CD4-positive, alpha-beta T cell treated with Interleukin-12 subunit alpha and Interleukin-12 subunit beta, for 1 hour (primary cell): Measurements from ENCODE around the gene USP20.
A peak's percentile ranks its signal among the peaks of the same experiment; 100 is the strongest.

Source experiments
- DNase-seq: peaks from one replicate; pipeline ENCODE4 v3.0.0-alpha.2; 2020

The USP20 gene

DNA sequence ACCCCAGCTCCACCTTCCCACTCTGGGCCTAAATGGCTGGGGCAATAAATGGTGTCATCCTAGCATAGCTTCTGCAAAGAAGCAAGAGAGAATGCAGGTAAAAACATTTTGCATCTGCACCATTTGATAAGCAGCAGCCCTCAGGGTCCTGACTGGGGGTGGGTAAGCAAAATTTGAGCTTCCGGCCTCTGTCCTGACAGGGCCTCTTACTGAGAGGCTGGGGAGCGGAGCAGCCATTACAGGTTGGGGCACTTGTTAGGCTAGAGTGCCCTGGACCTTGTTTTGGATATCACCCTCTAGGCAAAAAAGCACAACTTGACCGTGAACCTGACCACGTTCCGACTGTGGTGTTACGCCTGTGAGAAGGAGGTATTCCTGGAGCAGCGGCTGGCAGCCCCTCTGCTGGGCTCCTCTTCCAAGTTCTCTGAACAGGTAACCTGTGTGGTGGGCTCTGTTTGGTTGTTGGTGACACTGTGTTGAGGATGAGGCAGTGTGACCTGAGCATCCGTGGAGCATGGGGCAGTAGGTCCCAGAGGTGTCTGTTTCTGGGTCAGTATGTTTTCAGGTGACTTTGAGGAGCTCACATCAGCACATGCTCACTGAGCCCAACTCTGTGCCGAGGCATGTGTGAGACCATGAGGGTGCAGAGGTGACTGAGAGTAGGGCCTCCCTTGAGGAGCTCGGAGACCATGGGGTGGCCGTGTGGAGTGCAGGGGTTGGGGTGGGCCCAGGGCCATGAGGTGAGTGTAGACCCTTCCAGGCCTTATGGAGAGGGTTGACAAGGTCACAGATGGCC lies 23.1 kb downstream of the USP20 start:
- no peak for DNase-seq

DNA sequence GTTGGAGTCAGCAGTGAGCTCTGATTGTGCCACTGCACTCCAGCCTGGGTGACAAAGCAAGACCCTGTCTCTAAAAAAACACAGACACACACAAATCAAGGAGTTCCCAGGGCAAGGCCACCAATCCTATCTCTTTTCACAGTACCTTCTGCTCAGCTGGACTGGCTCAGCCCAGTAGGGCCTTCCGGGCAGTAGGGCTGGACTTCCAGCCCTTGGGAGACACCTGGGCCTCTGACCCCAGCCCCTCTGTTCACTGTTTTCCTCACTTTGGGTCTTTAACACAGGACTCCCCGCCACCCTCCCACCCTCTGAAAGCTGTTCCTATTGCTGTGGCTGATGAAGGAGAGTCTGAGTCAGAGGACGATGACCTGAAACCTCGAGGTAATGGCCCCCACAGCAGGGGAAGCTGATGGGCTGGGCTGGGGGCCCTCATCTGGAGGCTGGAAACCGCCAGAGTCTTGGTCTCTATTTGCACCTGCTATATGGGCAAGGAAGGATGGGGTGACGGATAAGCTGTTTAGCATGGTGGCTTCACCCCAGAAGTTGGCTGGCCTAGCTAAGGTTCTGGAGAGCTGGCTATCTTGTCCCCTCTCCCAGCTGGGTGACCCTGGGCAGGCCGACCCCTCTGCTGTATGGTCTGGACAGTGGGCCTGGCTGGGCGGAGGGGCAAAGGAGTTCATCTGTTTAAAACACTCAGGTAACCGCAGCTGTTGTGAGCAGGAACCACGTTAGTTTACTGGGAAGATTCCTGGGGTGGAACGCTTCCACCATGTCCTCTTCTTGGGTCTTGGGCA lies 25.6 kb downstream of the USP20 start:
- DNase-seq, result no peak

DNA sequence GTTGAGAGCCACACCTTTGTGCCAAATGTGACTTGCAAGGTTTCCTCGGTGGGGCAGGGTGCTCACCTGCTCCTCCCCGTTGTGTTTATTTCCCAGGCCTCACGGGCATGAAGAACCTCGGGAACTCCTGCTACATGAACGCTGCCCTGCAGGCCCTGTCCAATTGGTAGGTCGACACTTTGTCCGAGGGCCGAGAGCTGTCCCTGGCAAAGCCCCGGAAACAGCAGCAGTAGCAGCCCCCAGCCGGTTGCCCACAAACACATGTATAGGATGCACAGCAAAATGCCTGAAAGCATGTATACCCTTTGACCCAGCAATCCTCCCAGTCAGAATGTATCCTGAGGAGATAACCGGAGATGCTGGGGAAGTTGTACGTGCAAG lies 26.2 kb downstream of the USP20 start:
- DNase-seq, result no peak

DNA sequence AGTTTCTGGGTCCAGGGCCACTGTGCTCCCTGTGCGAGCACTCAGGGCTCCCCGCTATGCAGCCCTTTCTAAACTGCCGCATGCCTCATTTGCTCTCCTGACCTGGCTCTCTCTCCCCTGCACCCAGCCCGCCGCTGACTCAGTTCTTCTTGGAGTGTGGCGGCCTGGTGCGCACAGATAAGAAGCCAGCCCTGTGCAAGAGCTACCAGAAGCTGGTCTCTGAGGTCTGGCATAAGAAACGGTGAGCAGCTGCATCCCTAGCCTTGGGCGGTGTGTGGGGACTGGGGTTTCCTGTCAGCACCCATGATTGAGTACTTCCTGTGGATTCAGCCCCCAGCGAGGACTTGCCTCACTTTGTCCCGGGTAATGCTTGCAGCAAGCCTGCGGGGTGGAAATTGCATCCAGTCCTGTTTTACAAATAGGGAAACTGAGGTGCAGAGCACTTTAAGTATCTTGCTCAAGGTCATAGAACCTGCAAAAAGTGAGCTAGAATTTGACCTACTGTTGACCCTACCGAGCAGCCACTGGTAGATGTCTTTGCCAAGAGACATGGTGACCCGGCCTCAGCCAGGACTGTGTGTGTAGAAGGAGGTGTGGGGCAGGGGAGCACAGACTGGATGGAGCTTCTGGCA lies 27.9 kb downstream of the USP20 start:
- peak; percentile 69 for DNase-seq

DNA sequence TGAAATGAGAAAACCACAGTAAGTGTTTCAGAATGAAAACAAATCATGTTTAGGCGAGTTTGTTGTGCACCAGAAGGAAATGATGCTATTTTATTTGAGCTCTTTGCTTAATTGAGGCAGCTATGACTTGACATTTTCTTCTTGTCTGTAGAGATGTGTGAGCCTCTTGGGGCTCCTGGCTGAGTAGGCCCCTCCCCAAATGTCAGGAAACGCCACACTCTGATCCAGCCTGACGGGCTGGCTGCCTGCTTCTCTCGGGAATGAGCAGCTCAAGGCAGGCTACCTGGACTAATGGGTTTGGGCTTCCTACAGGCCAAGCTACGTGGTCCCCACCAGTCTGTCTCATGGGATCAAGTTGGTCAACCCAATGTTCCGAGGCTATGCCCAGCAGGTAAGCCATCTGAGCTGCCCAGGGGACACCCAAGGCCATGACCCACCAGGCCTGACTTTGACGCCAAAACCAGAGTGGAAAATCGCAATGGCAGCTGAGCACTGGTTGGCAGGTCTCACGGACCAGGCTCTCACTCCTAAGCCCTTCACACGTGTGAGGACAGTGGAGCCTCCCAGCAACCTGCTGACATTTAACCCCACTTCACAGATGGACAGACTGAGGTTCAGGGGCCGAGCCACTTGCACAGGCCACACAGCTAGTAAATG lies 29.9 kb downstream of the USP20 start:
- no peak for DNase-seq

DNA sequence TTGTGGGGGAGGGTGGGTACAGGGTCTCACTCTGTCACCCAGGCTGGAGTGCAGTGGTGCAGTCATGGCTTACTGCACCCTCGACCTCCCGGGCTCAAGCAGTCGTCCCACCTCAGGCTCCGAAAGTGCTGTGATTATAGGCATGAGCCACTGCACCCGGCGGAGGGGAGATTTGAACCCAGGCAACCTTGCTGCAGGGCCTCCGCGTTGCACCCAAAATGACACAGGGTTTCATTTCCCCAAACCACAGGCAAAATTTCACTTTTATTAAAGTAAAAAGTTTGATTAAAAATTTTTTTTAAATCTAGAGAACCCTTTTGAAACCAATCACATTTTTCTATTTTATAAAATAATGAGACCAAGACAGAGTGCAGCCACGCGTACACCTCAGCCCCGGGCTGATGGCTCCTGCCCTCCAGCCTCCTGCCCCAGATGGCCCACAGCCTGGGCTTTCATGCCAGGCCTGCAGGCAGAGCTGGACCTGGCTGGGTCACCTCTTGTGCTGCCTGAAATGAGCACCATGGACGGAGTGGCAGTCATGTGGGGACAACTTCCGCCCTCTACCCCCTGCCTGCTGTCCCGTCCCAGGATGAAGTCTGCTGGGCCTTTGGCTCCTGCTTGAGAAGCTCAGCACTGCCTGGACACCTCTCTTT lies 30.5 kb downstream of the USP20 start:
- no peak for DNase-seq

DNA sequence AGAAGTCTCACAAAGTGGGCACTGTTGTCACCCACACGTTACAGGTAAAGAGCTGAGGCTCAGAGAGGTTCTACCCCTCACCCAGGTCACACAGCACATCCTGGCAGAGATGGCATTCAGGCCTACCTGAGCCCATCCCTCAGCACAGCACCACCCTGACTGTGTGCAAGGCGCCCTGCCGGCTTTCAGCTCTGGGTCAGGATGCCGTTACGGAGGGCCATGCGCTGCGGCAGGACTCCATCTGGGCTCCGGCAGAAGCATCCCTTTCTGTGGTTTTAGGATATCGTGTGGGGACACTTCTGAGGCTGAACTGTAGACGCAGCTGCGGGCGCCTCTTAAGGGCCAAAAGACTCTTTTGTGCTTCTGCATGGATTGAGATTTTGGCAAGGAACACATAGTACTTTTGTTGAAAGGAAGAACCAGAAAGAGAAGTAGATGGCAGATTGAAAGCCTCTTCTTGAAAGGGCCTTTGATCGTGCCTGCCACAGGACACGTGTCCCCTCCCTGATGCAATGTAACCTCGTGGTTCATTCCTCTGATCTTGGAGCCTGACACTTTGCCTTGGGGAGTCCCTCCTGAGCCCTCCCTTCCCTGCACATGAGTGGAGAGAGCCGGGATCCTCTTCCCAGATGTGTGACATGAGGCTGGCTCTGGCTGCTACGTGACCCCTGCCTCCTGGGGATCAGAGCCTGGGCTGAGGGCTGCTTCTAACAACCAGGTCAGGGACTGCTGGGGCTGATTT lies 31.3 kb downstream of the USP20 start:
- peak; percentile 63 for DNase-seq

DNA sequence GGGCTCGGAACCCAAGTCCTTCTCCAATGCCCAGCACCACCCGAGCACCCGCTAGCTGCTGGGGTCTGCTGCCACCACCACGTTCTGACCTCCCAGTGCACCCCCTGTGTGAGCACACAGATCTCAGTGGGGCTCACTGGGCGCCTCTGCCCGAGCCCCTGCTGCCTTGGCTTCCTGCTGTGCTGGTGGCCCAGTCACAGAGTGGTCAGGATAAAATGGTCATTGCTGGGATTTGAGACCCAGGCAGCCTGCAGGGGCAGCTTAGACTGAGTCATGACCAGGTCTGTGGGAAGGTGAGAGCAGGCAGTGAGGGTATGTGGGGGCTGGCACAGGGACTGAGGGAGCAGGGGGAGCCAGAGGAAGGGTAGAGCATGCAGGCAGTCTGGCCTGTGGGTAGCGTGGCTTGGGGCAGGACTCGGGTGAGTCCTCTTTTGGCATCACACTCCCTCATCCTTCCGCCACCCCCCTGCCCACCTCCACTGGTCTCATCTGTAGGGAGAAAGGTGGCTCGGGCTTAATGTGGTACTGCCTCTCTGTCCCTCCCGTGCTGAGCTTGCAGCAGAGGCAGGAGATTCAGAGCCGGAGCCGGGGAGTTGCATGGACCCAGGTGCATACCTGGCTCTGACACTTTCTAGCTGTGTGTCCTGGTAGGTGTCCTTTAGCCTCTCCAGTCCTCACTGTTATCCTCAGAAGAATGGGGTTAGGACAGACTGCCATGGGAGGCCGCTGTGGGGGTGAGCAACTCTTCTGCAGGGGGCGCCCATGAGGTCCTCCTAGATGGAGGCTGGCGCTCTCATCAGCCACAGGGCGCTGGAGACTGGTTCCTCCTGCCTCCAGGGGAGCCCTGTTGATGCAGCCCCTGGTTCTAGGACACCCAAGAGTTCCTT lies 32.1 kb downstream of the USP20 start:
- no peak for DNase-seq

DNA sequence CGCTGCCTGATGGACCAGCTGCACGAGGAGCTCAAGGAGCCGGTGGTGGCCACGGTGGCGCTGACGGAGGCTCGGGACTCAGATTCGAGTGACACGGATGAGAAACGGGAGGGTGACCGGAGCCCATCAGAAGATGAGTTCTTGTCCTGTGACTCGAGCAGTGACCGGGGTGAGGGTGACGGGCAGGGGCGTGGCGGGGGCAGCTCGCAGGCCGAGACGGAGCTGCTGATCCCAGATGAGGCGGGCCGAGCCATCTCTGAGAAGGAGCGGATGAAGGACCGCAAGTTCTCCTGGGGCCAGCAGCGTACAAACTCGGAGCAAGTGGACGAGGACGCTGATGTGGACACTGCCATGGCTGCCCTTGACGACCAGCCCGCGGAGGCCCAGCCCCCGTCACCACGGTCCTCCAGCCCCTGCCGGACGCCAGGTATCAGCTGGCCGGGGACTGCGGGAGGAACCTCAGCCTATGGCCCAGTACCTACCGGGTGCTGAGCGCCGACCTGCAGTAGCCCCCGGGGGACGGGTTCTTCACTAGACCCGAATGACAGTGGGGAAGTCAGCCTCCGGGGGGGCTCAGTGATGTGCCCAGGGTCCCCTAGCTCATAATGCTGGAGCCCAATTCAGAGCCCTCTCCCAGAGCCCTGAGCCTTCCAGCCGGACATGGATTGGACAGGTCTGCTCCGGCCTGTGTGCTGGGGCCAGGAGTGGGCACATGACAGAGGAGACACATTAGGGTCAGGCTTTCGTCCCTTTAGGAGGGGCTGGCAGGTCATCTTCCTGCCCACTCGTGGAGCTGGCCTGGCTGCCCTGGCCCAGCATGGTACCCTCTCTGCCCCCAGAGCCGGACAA lies 33.0 kb downstream of the USP20 start:
- DNase-seq, result no peak

DNA sequence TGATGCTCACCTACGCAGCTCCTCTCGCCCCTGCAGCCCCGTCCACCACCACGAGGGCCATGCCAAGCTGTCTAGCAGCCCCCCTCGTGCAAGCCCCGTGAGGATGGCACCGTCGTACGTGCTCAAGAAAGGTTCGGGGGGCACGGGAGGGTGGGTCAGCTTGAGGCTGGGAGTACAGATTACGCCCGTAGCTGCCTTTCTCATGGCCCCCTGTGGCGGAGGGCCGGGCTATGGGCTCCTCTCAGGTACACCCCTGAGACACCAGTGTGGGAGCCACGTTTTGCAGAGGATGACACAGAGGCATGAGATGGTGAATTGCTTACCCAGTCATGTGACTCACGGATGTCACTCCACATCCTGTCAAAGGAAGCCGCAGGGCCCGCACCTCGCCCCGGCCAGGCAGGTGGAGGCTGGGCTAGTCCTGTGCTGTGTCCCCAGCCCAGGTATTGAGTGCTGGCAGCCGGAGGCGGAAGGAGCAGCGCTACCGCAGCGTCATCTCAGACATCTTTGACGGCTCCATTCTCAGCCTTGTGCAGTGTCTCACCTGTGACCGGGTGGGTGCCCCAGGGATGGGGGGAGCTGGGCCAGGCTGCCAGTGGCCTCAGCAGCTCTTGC lies 33.7 kb downstream of the USP20 start:
- DNase-seq, result peak; percentile 93

DNA sequence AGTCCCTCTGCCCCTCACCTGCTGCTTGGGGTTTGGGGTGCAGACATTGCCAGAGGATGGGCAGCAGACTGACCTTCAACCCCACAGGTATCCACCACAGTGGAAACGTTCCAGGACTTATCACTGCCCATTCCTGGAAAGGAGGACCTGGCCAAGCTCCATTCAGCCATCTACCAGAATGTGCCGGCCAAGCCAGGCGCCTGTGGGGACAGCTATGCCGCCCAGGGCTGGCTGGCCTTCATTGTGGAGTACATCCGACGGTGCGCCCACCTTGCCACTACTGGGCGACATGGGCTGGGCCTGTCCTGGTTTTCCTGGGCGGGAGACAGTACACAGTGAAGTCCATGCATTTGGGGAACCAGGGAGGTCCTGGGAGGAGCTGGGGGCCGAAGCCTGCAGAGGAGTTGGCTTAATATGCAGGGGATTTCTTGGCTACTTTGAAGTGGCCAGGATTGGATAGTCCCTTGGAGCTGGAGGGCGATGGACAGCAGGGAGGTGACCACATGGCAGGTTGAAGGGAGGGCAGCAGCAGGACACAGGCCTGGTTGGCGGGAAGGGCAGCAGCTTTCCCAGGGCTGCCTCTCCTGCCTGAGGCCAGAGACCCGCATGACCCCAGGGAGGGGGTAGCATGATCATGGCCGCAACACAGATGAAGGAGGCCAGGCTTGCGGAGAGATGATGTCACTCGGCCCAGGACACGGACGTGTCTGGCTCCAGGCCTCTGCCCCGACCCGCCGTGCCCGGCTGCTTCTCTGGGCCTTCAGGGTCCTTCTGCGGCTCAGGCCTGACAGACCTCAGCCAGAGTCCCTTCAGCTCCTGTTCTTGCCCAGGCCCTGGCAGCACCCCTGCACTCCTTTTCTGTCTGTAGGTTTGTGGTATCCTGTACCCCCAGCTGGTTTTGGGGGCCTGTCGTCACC lies 34.6 kb downstream of the USP20 start:
- no peak for DNase-seq

DNA sequence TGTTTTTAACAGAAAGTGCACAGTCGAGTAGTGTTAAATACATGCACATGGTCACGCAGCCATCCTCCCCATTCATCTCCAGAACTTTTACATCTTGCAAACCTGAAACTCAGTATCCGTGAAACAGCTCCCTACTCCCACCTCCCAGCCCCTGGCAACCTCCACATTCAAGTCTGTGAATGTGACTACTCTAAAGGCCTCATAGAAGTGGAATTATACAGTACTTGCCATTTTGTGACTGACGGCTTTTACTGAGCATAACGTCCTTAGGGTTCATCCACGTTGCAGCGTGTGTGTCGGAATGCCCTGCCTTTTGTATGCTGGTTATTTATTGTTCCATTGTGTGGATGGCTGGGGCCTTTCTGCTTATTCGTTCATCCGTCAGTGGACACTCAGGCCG lies 35.8 kb downstream of the USP20 start:
- DNase-seq, result no peak

DNA sequence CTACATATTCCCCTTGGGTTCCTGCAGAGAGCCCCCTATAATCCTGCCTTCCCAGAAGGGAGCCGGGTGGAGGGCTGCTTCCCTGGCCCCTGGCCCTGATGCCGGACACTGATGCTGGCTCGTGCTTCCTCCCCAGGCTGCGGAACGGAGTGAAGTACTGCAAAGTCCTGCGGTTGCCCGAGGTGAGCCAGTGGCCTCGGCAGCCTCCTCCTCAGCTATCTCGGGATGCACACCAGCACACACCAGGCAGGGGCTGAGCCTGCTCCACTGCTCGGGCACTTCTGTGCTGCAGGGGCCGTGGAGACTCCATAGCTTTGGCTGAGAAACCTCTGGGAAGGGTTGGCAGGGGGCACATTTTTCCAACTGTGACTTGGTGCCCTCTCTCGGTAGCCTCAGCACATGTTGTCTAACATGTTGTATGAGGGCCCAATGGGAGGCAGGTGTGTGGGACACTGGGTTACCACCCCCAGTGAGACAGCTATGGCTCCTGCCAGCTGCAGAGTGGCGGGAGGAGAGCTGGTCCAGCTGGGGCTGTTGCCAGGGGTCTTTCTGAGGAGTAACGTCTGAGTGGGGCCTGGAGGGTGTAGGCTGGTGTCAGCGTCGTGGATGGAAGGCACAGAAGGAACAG lies 38.4 kb downstream of the USP20 start:
- DNase-seq, result no peak

DNA sequence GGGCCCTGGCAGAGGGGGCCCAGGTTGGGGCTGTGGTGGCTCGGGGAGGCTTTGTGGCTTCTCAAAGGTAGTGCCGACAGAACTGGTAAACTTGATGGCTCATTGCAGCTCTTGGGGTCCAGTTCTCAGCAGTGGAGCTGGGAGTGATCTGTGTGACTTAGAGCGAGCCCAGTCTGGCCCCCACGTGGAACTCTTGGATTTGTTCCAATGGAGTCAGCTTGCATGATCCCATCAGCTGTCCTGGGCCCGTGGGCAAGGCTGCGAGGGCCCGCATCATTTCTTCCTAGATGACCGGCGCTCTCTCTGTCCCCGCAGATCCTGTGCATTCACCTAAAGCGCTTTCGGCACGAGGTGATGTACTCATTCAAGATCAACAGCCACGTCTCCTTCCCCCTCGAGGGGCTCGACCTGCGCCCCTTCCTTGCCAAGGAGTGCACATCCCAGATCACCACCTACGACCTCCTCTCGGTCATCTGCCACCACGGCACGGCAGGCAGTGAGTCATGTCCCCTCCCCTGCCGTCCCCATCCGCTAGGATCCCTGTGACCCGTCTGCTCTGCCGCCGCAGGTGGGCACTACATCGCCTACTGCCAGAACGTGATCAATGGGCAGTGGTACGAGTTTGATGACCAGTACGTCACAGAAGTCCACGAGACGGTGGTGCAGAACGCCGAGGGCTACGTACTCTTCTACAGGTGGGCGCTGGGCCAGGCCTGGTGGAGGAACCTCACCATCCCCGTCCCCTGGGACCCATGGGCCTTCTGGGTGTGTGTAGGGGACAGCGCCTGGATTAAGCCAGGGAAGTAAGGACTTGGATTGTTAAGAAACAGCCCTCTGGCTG lies 39.2 kb downstream of the USP20 start:
- DNase-seq, result no peak

DNA sequence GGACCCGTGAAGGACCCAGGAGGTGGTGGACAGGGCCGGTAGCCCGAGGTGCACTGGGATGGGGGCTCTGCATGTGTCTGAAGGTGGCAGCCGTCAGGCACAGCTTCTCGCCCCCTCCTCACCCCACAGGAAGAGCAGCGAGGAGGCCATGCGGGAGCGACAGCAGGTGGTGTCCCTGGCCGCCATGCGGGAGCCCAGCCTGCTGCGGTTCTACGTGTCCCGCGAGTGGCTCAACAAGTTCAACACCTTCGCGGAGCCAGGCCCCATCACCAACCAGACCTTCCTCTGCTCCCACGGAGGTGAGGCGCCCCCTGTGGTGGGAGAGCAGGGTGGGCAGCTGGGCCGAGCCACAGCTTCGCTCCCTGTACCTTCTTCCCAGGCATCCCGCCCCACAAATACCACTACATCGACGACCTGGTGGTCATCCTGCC lies 39.9 kb downstream of the USP20 start:
- DNase-seq, result no peak

DNA sequence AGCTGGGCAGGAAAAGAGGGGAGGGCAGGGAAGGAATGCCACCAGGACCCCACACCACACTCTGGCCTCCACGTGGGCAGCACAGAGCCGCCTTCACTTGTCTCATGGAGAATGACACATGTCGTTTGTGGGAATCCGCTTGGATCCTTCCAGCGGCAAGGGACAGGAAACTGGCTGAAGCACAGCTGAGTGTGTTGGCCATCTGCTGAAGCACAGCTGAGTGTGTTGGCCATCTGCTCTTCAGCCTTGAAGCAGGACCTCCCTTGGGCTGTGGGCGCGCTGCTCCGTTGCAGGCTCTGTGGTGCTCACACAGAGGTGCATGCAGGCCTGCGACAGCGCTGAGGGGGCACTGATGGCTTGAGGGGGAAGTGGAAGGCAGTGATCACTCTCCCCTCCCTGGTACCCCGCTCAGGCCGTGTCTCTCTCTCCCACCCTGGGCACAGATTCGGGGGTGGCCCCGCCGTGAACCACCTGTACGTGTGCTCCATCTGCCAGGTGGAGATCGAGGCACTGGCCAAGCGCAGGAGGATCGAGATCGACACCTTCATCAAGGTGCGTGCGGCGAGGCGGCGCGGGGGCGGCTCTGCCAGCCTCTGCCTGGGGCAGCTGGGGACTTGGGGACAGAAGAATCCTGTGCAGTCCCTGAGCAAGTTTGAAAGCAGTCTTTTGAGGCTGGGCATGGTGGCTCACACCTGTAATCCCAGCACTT lies 40.6 kb downstream of the USP20 start:
- DNase-seq, result no peak
